H9 (cell line): Measurements from ENCODE around the gene PNRC2. TPM values are rescaled to one million over a fixed set of nuclear protein-coding genes. Genes with fewer than 3 reads are reported as not detected.

Experiments used
- DNase-seq: peaks from one replicate; pipeline ENCODE4 v3.0.0-alpha.2; 2017
- H2AFZ ChIP-seq: one replicate; pipeline ENCODE4 v1.6.1; 2013; ENCODE audit warnings: mild to moderate bottlenecking, low read length, control low read depth, moderate library complexity
- H2AK5ac ChIP-seq: 2 replicates; pipeline ENCODE4 v1.6.1; 2013; ENCODE audit warnings: low read length, control low read depth, mixed read lengths; ENCODE audit not compliant: insufficient read length
- H2BK120ac ChIP-seq: one replicate; pipeline ENCODE4 v1.6.1; 2013; ENCODE audit warnings: low read depth, mild to moderate bottlenecking, low read length, control low read depth, inconsistent platforms; ENCODE audit not compliant: poor library complexity, severe bottlenecking
- H2BK12ac ChIP-seq: 2 replicates; pipeline ENCODE4 v1.6.1; 2013; ENCODE audit warnings: low read length, control low read depth, mixed read lengths, low read depth; ENCODE audit not compliant: insufficient read length
- H2BK15ac ChIP-seq: 2 replicates; pipeline ENCODE4 v1.6.1; 2013; ENCODE audit warnings: low read depth, low read length, control low read depth
- H2BK20ac ChIP-seq: one replicate; pipeline ENCODE4 v1.6.1; 2013; ENCODE audit warnings: low read depth, mild to moderate bottlenecking, low read length, control low read depth, inconsistent platforms; ENCODE audit not compliant: poor library complexity, severe bottlenecking
- H2BK5ac ChIP-seq: 2 replicates; pipeline ENCODE4 v1.6.1; 2013; ENCODE audit warnings: low read length, control low read depth, mixed read lengths; ENCODE audit not compliant: insufficient read length
- H3K14ac ChIP-seq: 2 replicates; pipeline ENCODE4 v1.6.1; 2013; ENCODE audit warnings: low read length, control low read depth; ENCODE audit not compliant: insufficient read depth
- H3K18ac ChIP-seq: 2 replicates; pipeline ENCODE4 v1.6.1; 2013; ENCODE audit warnings: low read depth, mild to moderate bottlenecking, mixed read lengths, low read length, control low read depth; ENCODE audit not compliant: insufficient read length
- H3K23ac ChIP-seq: 2 replicates; pipeline ENCODE4 v1.6.1; 2013; ENCODE audit warnings: low read length, control low read depth, mixed read lengths, low read depth; ENCODE audit not compliant: insufficient read length
- H3K23me2 ChIP-seq: 2 replicates; pipeline ENCODE4 v1.6.1; 2013; ENCODE audit warnings: low read depth, mild to moderate bottlenecking, mixed read lengths, low read length, control low read depth; ENCODE audit not compliant: insufficient read length, poor library complexity, severe bottlenecking
- H3K27ac ChIP-seq: 2 replicates; pipeline ENCODE4 v1.5.1; 2013; ENCODE audit warnings: low read length, control low read depth, mixed read lengths, low read depth; ENCODE audit not compliant: insufficient read length
- H3K27me3 ChIP-seq: 2 replicates; pipeline ENCODE4 v1.6.1; 2013; ENCODE audit warnings: low read length, control low read depth, inconsistent platforms; ENCODE audit not compliant: insufficient read depth
- H3K4ac ChIP-seq: 2 replicates; pipeline ENCODE4 v1.6.1; 2013; ENCODE audit warnings: low read depth, mild to moderate bottlenecking, control low read depth, inconsistent platforms, low read length, moderate library complexity
- H3K4me1 ChIP-seq: 2 replicates; pipeline ENCODE4 v1.6.1; 2013; ENCODE audit warnings: low read length, control low read depth, inconsistent platforms; ENCODE audit not compliant: insufficient read depth
- H3K4me2 ChIP-seq: 2 replicates; pipeline ENCODE4 v1.6.1; 2013; ENCODE audit warnings: low read length, control low read depth, mixed read lengths; ENCODE audit not compliant: insufficient read length, insufficient read depth
- H3K56ac ChIP-seq: 2 replicates; pipeline ENCODE4 v1.6.1; 2013; ENCODE audit warnings: low read depth, mild to moderate bottlenecking, mixed read lengths, low read length, control low read depth; ENCODE audit not compliant: insufficient read length
- H3K79me1 ChIP-seq: 2 replicates; pipeline ENCODE4 v1.6.1; 2013; ENCODE audit warnings: low read depth, mild to moderate bottlenecking, moderate library complexity, low read length, control low read depth, inconsistent platforms; ENCODE audit not compliant: insufficient read depth, poor library complexity, severe bottlenecking
- H3K79me2 ChIP-seq: 2 replicates; pipeline ENCODE4 v1.6.1; 2013; ENCODE audit warnings: low read length, control low read depth, inconsistent platforms; ENCODE audit not compliant: insufficient read depth
- H3K9ac ChIP-seq: 2 replicates; pipeline ENCODE4 v1.6.1; 2013; ENCODE audit warnings: low read length, control low read depth, mixed read lengths; ENCODE audit not compliant: insufficient read length; ENCODE audit errors: extremely low read depth
- H3K9me3 ChIP-seq: one replicate; pipeline ENCODE4 v1.6.1; 2013; ENCODE audit warnings: low read depth, low read length, inconsistent platforms; ENCODE audit not compliant: control insufficient read depth
- H3T11ph ChIP-seq: one replicate; pipeline ENCODE4 v1.6.1; 2013; ENCODE audit warnings: mild to moderate bottlenecking, low read length, control low read depth, inconsistent platforms
- H4K20me1 ChIP-seq: one replicate; pipeline ENCODE4 v1.6.1; 2013; ENCODE audit not compliant: control insufficient read depth, insufficient read length, insufficient read depth
- H4K5ac ChIP-seq: 2 replicates; pipeline ENCODE4 v1.6.1; 2013; ENCODE audit warnings: low read depth, mild to moderate bottlenecking, mixed read lengths, low read length, control low read depth; ENCODE audit not compliant: insufficient read length
- H4K8ac ChIP-seq: replicated peaks from 2 replicates; pipeline ENCODE4 v1.6.1; 2013; ENCODE audit warnings: low read length, control low read depth, mixed read lengths, low read depth; ENCODE audit not compliant: insufficient read length
- H4K91ac ChIP-seq: 2 replicates; pipeline ENCODE4 v1.6.1; 2013; ENCODE audit warnings: low read depth, mild to moderate bottlenecking, moderate library complexity, mixed read lengths, low read length, control low read depth; ENCODE audit not compliant: insufficient read length
- H3K27ac Mint-ChIP-seq, 3 experiments: 2 replicates in 2 of 3; 3 replicates in 1 of 3; pipeline ENCODE4 v1.8.0; 2020 to 2021; ENCODE audit warnings: mixed read lengths in 3 of 3, mild to moderate bottlenecking in 1 of 3, moderate library complexity in 1 of 3
- H3K27me3 Mint-ChIP-seq: 2 replicates; pipeline ENCODE4 v1.8.0; 2021; ENCODE audit warnings: low read depth, mild to moderate bottlenecking, moderate library complexity, mixed read lengths
- H3K36me3 Mint-ChIP-seq, 3 experiments: 2 replicates in 2 of 3; 3 replicates in 1 of 3; pipeline ENCODE4 v1.8.0; 2020 to 2021; ENCODE audit warnings: low read depth in 3 of 3, mixed read lengths in 3 of 3; ENCODE audit not compliant: insufficient read depth in 1 of 3
- H3K4me1 Mint-ChIP-seq, 2 experiments: 2 replicates each; pipeline ENCODE4 v1.8.0; 2020; ENCODE audit warnings: mixed read lengths in 2 of 2
- H3K4me3 Mint-ChIP-seq, 2 experiments: 2 replicates in 1 of 2; 3 replicates in 1 of 2; pipeline ENCODE4 v1.8.0; 2020 to 2021; ENCODE audit warnings: mild to moderate bottlenecking in 2 of 2, mixed read lengths in 2 of 2, moderate library complexity in 1 of 2
- H3K9me3 Mint-ChIP-seq, 2 experiments: 2 replicates in 1 of 2; 3 replicates in 1 of 2; pipeline ENCODE4 v1.8.0; 2020; ENCODE audit warnings: mild to moderate bottlenecking in 2 of 2, mixed read lengths in 2 of 2, moderate library complexity in 1 of 2
- CTCF ChIP-seq: fragments of 200-600 bp; sonication (generic); conservative IDR thresholded peaks from 3 replicates; pipeline ENCODE4 v1.8.0; 2021; ENCODE audit warnings: antibody characterized with exemption, mild to moderate bottlenecking
- WGBS: extraction: QIAGEN DNeasy Blood & Tissue Kit; methylation state at CpG from one replicate; pipeline ENCODE4 v1.1.7; 2013; ENCODE audit warnings: missing lambda C conversion rate, low lambda C conversion rate, mixed read lengths; ENCODE audit not compliant: insufficient read length; ENCODE audit errors: extremely low coverage; 5-methylcytosine and 5-hydroxymethylcytosine counted together
- total RNA-seq: library from RNA; stranded (reverse); gene quantifications from 2 replicates; pipeline ENCODE4 v1.2.1, GENCODE V29; 2021

Gene PNRC2
- total RNA-seq, 1 experiment from 2014 or later = 87.6 TPM

DNA sequence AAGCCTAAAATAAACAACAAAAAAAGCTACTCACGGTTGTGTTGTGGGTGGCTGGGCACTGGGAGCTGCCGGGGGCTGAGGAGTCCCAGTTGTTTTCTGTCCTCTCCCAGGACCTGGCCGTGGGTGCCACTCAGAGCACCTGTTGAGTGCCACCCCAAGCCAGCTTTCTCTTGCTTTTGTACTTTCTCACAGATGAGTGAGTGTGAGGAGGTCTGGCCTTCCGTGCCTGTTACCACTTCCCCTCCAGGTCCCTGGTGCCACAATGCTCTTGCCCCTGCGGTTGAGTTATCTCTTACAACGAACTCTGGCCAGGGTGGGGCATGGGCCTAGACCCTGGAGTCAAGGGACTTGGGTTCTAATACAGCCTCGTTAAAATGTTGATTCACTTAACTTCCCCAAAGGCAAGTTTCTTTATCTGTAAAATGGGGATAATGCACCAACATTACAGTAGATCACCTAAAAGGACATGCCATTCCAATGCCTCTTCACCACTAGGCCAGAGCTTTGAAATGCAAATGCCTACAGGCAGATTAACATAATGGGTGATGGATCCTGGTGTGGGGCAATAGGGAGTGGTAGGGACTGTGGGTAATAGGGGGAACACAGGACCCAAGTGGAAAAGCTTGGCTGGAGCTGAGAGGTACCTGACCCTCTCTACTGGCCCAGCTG, 46.3 kb upstream of the PNRC2 start, which contains the start of gene CNR2:
Gene CNR2, minus strand, starts transcription at position 151 of the 669 bp plus-strand sequence. CDS start 37,745 bp downstream, outside the sequence.
- no peak within 1 kb of the TSS for H2AFZ ChIP-seq
- Mint-ChIP-seq H3K4me3 (no peak within 1 kb of the TSS; a peak in 1 of 5 replicates), H3K4me1 (peaks cover 16 to 17% of the 10 kb centered on the region in 2 experiments), H3K27ac (no peak within 1 kb of the TSS), H3K27me3 (peaks cover 14% of the 10 kb centered on the region), H3K9me3 (no peaks in the 10 kb centered on the region), H3K36me3 (no peaks in the 10 kb centered on the region)
- no peak within 1 kb of the TSS for H3K23ac ChIP-seq
- no peak within 1 kb of the TSS for H2BK5ac ChIP-seq
- H2AK5ac ChIP-seq = no peak within 1 kb of the TSS
- no peak within 1 kb of the TSS for H3K9ac ChIP-seq
- H3K4ac ChIP-seq = no peak within 1 kb of the TSS
- H4K20me1 ChIP-seq = no peaks in the 10 kb centered on the region
- whole genome bisulfite sequencing = no CpG with 5 or more reads among the region's 7 CpGs
- no peak within 1 kb of the TSS for H3K27ac ChIP-seq
- no peak within 1 kb of the TSS for H3K14ac ChIP-seq
- H3K79me2 ChIP-seq = no peaks in the 10 kb centered on the region
- no peak within 1 kb of the TSS for H3K4me2 ChIP-seq
- no peaks in the 10 kb centered on the region for H3K27me3 ChIP-seq
- no peaks in the 10 kb centered on the region for H3K9me3 ChIP-seq
- H2BK120ac ChIP-seq = no peak within 1 kb of the TSS
- H3K4me1 ChIP-seq = no peaks in the 10 kb centered on the region; the same call in 1 of the 2 replicates
- TF ChIP-seq CTCF = no peak
- no peak within 1 kb of the TSS for H3K18ac ChIP-seq
- no peak within 1 kb of the TSS for H2BK12ac ChIP-seq
- H3K23me2 ChIP-seq = no peaks in the 10 kb centered on the region
- H3T11ph ChIP-seq = no peak within 1 kb of the TSS
- H2BK20ac ChIP-seq = no peak within 1 kb of the TSS
- H3K79me1 ChIP-seq = no peaks in the 10 kb centered on the region
- H4K8ac ChIP-seq = no peak within 1 kb of the TSS
- no peak for DNase-seq
- no peak within 1 kb of the TSS for H3K56ac ChIP-seq
- no peak within 1 kb of the TSS for H4K5ac ChIP-seq
- H2BK15ac ChIP-seq = no peak within 1 kb of the TSS
- H4K91ac ChIP-seq = no peak within 1 kb of the TSS
